HepG2 (cell line): ENCODE data around the gene RPE65. TPM values are rescaled to one million over a fixed set of nuclear protein-coding genes. Genes with fewer than 3 reads are reported as not detected.

ENCODE experiments used
- ATAC-seq: fragments of 200-7000 bp; cut with Tn5 transposase; 3 replicates; pipeline ENCODE4 v1.9.1; 2020; ENCODE audit warnings: mild to moderate bottlenecking, moderate library complexity
- BruUV-seq: library from RNA; stranded (reverse); fragments of 400-500 nt; replicated peaks from 2 replicates; lab custom pipeline; 2021; lab: Mats Ljungman, UMichigan
- CTCF ChIA-PET: fragments of 300-600 bp; formaldehyde crosslinking; extraction: SDS; loops from one replicate; lab custom pipeline; 2021; ENCODE audit warnings: low total read pairs, inconsistent platforms, low intra/inter-chr PET ratio; lab: Yijun Ruan, JAX
- POLR2A ChIA-PET: fragments of 350-600 bp; sonication (Branson Sonifier 250); formaldehyde crosslinking; loops from one replicate; lab custom pipeline; 2020; ENCODE audit warnings: antibody characterized with exemption, inconsistent platforms; lab: Yijun Ruan, JAX
- DNase-seq: peaks from one replicate; pipeline ENCODE4 v3.0.0-alpha.2; 2015; ENCODE audit warnings: low spot score
- FAIRE-seq: peaks from 3 replicates; lab custom pipeline; 2011; peaks lifted over from hg19 to GRCh38; lab: Jason Lieb, UNC
- H2AFZ ChIP-seq: one replicate; pipeline ENCODE4 v1.6.1; 2011; ENCODE audit warnings: low read length, inconsistent platforms
- H3K27ac ChIP-seq: fragments of 300-600 bp; 3 replicates; pipeline ENCODE4 v1.8.0; 2011; ENCODE audit warnings: mixed run types, mild to moderate bottlenecking, mixed read lengths, low read length, inconsistent platforms; ENCODE audit not compliant: insufficient read depth; ENCODE audit errors: extremely low read length
- H3K27me3 ChIP-seq, 2 experiments: fragments of 200-600 bp in 1 of 2; 2 replicates in 1 of 2; 3 replicates in 1 of 2; pipeline versions ENCODE4 v1.6.0 to v1.8.0; 2011; ENCODE audit warnings: low read length in 2 of 2, mild to moderate bottlenecking in 2 of 2, moderate library complexity in 2 of 2, inconsistent platforms in 1 of 2; ENCODE audit not compliant: insufficient read depth in 2 of 2, control insufficient read depth in 1 of 2
- H3K36me3 ChIP-seq, 2 experiments: fragments of 200-600 bp in 1 of 2; replicated peaks in 1 of 2; 2 replicates in 1 of 2; 3 replicates in 1 of 2; pipeline versions ENCODE4 v1.5.1 to v1.8.0; 2011; ENCODE audit warnings: low read length in 2 of 2, inconsistent platforms in 1 of 2; ENCODE audit not compliant: insufficient read depth in 2 of 2, control insufficient read depth in 1 of 2
- H3K4me1 ChIP-seq: 2 replicates; pipeline ENCODE4 v1.5.1; 2012; ENCODE audit warnings: low read length, inconsistent platforms; ENCODE audit not compliant: insufficient read depth
- H3K4me2 ChIP-seq: 2 replicates; pipeline ENCODE4 v1.6.0; 2011; ENCODE audit warnings: low read depth, low read length, inconsistent platforms
- H3K4me3 ChIP-seq, 3 experiments: fragments of 200-600 bp in 1 of 3; sonication (generic), shearing (Covaris generic) in 1 of 3; replicated peaks in 1 of 3; 2 replicates each; pipeline ENCODE4 v1.5.1; 2011 to 2016; ENCODE audit warnings: low read length in 3 of 3, inconsistent platforms in 2 of 3, low read depth in 2 of 3, mild to moderate bottlenecking in 2 of 3, control low read depth in 1 of 3, mixed read lengths in 1 of 3; ENCODE audit not compliant: insufficient read depth in 1 of 3
- H3K79me2 ChIP-seq: one replicate; pipeline ENCODE4 v1.6.1; 2011; ENCODE audit warnings: low read length, inconsistent platforms; ENCODE audit not compliant: insufficient read depth
- H3K9ac ChIP-seq: 2 replicates; pipeline ENCODE4 v1.6.0; 2011; ENCODE audit warnings: mild to moderate bottlenecking, low read depth, low read length, inconsistent platforms; ENCODE audit not compliant: insufficient read depth
- H3K9me3 ChIP-seq: 2 replicates; pipeline ENCODE4 v1.5.1; 2012; ENCODE audit warnings: mild to moderate bottlenecking, low read length
- H4K20me1 ChIP-seq: 2 replicates; pipeline ENCODE4 v1.6.0; 2011; ENCODE audit warnings: inconsistent platforms, mild to moderate bottlenecking, low read length, moderate library complexity; ENCODE audit not compliant: insufficient read depth
- CBX5 ChIP-seq: sonication (generic); formaldehyde crosslinking; IDR thresholded peaks from 2 replicates; pipeline ENCODE4 v1.4.0; 2020; ENCODE audit warnings: missing genetic modification reagents, borderline replicate concordance
- FIP1L1 ChIP-seq: fragments of 200-400 bp; formaldehyde crosslinking; IDR thresholded peaks from 2 replicates; pipeline ENCODE4 v1.6.1; 2018; ENCODE audit warnings: low read depth, mild to moderate bottlenecking, low read length, moderate library complexity, borderline replicate concordance; ENCODE audit not compliant: insufficient read depth
- FOSL1 ChIP-seq: sonication (generic); formaldehyde crosslinking; IDR thresholded peaks from 2 replicates; pipeline ENCODE4 v1.9.0; 2021; ENCODE audit warnings: missing genetic modification reagents, borderline replicate concordance
- GATAD2A ChIP-seq: IDR thresholded peaks from 2 replicates; pipeline ENCODE4 v1.6.1; 2016
- GFI1 ChIP-seq: sonication (generic); formaldehyde crosslinking; IDR thresholded peaks from 2 replicates; pipeline ENCODE4 v1.5.0; 2020; ENCODE audit warnings: missing genetic modification reagents, mild to moderate bottlenecking, borderline replicate concordance
- HMG20A ChIP-seq: IDR thresholded peaks from 2 replicates; pipeline ENCODE4 v1.6.1; 2016; ENCODE audit warnings: borderline replicate concordance
- STAT5B ChIP-seq: sonication (generic); formaldehyde crosslinking; IDR thresholded peaks from 2 replicates; pipeline ENCODE4 v1.4.0; 2020; ENCODE audit warnings: missing genetic modification reagents
- TCF7 ChIP-seq: sonication (generic); IDR thresholded peaks from 2 replicates; pipeline ENCODE4 v1.6.1; 2016; ENCODE audit warnings: antibody characterized with exemption, low read depth
- ZNF572 ChIP-seq: sonication (generic); formaldehyde crosslinking; IDR thresholded peaks from 2 replicates; pipeline ENCODE4 v1.5.1; 2020; ENCODE audit warnings: mild to moderate bottlenecking, missing genetic modification reagents
- WGBS: methylation state at CpG from one replicate; pipeline ENCODE4 v1.1.6; 2017; ENCODE audit warnings: low lambda C conversion rate; 5-methylcytosine and 5-hydroxymethylcytosine counted together
- in situ Hi-C: cut with HindIII; loops from 2 replicates; pipeline ENCODE4 v1.10.0; 2017; ENCODE audit warnings: low pct_unique_long_range_greater_than_20kb; ENCODE audit not compliant: extremely low pct_ligation_motif_present
- intact Hi-C: fragments of 100-400 bp; cut with micrococcal nuclease; formaldehyde crosslinking; loops from one replicate; pipeline ENCODE4 v1.10.0; 2022; ENCODE audit not compliant: unreplicated experiment
- polyA plus RNA-seq, 8 experiments: library from polyadenylated mRNA; depleted of rRNA in 3 of 8; stranded (reverse) in 7 of 8; unstranded in 1 of 8; fragments of >200 nt; fragmentation: Illumina TruSeq in 4 of 8; extraction: Trizol in 4 of 8; gene quantifications; 2 replicates each; pipeline versions ENCODE4 v1.2.1 to v1.2.3, GENCODE V29; 2011 to 2016; ENCODE audit warnings: low read depth in 4 of 8, missing spikeins in 1 of 8, mixed read lengths in 1 of 8; ENCODE audit not compliant: insufficient read depth in 1 of 8
- total RNA-seq, 5 experiments: library from RNA; depleted of rRNA; stranded (reverse); fragments of >200 nt; fragmentation: Illumina TruSeq; extraction: Trizol; gene quantifications; 2 replicates each; pipeline ENCODE4 v1.2.3, GENCODE V29; 2016; ENCODE audit warnings: low read depth in 1 of 5
- TF ChIP-seq, protein P1 (sequence below): sonication (generic); formaldehyde crosslinking; IDR thresholded peaks from 2 replicates; pipeline ENCODE4 v1.4.0; 2020; ENCODE audit warnings: missing genetic modification reagents
- TF ChIP-seq, protein P2 (sequence below): sonication (generic); formaldehyde crosslinking; IDR thresholded peaks from 2 replicates; pipeline ENCODE4 v1.9.0; 2021; ENCODE audit warnings: missing genetic modification reagents, borderline replicate concordance

Gene RPE65
- total and polyA plus RNA-seq, 2 of the 13 experiments (the other 11 are each of a cell fraction or from before 2014, with no cell fraction given): not detected

DNA sequence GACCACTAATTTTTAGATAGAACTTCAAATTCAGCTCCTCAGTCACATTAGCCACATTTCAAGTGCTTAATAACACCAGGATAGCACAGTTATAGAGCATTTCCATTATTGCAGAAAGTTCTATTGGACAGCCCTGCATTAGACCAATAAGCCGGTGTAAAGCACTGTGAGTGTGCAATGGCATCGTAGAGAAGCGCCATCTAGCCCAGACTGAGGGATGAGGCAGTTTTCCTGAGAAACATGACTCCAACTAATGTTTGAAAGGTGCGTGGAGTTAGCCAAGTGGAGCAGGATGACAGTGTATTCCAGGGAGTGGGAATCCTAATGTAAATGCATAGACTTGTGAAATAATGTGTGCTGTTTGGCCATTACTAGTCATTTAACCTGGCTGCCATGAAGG lies 7.7 kb downstream of the RPE65 start:
- Histone ChIP-seq H3K9me3 (no peaks in the 10 kb centered on the region), H3K9ac (no peak overlapping the region), H4K20me1 (no peaks in the 10 kb centered on the region), H3K36me3 (no peaks in the 10 kb centered on the region), H2AFZ (no peak overlapping the region), H3K27ac (no peak overlapping the region), H3K79me2 (no peaks in the 10 kb centered on the region), H3K4me1 (no peaks in the 10 kb centered on the region), H3K4me2 (no peak overlapping the region), H3K4me3 (no peak overlapping the region), H3K27me3 (no peaks in the 10 kb centered on the region)
- TF ChIP-seq ZNF572 (CRISPR knock-in tag) (no peak), FIP1L1 (no peak), TCF7 (no peak), STAT5B (CRISPR knock-in tag) (no peak), FOSL1 (no peak), HMG20A (CRISPR knock-in tag) (no peak), CBX5 (CRISPR knock-in tag) (no peak)
- POLR2A ChIA-PET: no interaction called here
- in situ Hi-C loops (no loop called here), intact Hi-C loops (loop anchor here (5.0 kb wide), 1 partner anchor 325 kb away; no protein-coding TSS in a partner anchor)
- 0% methylated on average over 3 of the region's 4 CpGs for WGBS
- peak; percentile 67 for ATAC-seq
- BruUV-seq: no TSS peak
- no peak for FAIRE-seq
- DNase-seq: no peak
- CTCF ChIA-PET: no interaction called here

DNA sequence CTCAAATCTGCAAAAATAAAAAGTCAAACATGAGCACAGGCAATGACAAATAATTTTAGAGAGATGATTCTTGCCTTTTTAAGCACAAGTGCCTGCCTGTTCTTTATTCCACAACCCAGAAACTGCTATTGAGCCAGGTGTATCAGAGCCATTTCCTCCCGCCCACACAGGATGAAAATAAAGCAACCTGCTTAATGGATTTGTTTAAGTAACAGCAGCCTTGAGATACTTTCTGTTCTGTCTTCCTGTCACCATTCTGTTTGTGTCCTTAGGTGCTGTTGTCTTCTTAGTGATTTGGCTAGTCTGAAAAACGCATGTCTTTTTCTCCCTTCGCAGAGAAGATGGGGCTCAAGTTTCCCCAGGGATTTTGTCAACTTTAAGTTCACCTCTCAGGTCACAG lies 11.4 kb downstream of the RPE65 start:
- no peaks in the 10 kb centered on the region for H3K79me2 ChIP-seq
- no peak overlapping the region for H2AFZ ChIP-seq
- no peaks in the 10 kb centered on the region for H3K4me1 ChIP-seq
- FAIRE-seq (no peak), ATAC-seq (no peak), DNase-seq (no peak)
- H3K4me2 ChIP-seq: no peak overlapping the region
- H3K27me3 ChIP-seq: no peaks in the 10 kb centered on the region
- no peak overlapping the region for H3K27ac ChIP-seq
- intact Hi-C loops (no loop called here), in situ Hi-C loops (no loop called here)
- no peaks in the 10 kb centered on the region for H3K9me3 ChIP-seq
- ChIA-PET POLR2A (no interaction called here), CTCF (no interaction called here)
- 16% methylated on average over 3 of the region's 3 CpGs for WGBS
- no peaks in the 10 kb centered on the region for H4K20me1 ChIP-seq
- H3K9ac ChIP-seq: no peak overlapping the region
- H3K4me3 ChIP-seq: no peak overlapping the region
- BruUV-seq: no TSS peak
- H3K36me3 ChIP-seq: no peaks in the 10 kb centered on the region
- TF ChIP-seq, protein P1, sequence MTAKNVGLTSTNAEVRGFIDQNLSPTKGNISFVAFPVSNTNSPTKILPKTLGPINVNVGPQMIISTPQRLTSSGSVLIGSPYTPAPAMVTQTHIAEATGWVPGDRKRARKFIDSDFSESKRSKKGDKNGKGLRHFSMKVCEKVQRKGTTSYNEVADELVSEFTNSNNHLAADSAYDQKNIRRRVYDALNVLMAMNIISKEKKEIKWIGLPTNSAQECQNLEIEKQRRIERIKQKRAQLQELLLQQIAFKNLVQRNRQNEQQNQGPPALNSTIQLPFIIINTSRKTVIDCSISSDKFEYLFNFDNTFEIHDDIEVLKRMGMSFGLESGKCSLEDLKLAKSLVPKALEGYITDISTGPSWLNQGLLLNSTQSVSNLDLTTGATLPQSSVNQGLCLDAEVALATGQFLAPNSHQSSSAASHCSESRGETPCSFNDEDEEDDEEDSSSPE (CRISPR knock-in tag): no peak
- no peak for TF ChIP-seq GFI1 (CRISPR knock-in tag)
- TF ChIP-seq, protein P2, sequence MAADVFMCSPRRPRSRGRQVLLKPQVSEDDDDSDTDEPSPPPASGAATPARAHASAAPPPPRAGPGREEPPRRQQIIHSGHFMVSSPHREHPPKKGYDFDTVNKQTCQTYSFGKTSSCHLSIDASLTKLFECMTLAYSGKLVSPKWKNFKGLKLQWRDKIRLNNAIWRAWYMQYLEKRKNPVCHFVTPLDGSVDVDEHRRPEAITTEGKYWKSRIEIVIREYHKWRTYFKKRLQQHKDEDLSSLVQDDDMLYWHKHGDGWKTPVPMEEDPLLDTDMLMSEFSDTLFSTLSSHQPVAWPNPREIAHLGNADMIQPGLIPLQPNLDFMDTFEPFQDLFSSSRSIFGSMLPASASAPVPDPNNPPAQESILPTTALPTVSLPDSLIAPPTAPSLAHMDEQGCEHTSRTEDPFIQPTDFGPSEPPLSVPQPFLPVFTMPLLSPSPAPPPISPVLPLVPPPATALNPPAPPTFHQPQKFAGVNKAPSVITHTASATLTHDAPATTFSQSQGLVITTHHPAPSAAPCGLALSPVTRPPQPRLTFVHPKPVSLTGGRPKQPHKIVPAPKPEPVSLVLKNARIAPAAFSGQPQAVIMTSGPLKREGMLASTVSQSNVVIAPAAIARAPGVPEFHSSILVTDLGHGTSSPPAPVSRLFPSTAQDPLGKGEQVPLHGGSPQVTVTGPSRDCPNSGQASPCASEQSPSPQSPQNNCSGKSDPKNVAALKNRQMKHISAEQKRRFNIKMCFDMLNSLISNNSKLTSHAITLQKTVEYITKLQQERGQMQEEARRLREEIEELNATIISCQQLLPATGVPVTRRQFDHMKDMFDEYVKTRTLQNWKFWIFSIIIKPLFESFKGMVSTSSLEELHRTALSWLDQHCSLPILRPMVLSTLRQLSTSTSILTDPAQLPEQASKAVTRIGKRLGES (CRISPR knock-in tag): no peak
- TF ChIP-seq GATAD2A (CRISPR knock-in tag): no peak
